ENCODE measurements around the gene GRB10. TPM values are rescaled to one million over a fixed set of nuclear protein-coding genes. Genes with fewer than 3 reads are reported as not detected.
"Not testable (repeated sequence)": the region's sequence is repeated elsewhere in the genome, so short reads cannot be mapped to it uniquely, and the experiment has no call there.

Gene GRB10
- total RNA-seq, 4 donors from 2014 or later = 40.4 to 88.6 (median 61.1) TPM

GRCh38 chr7:50775836-50776235, 6.9 kb downstream of the GRB10 start:
- in situ Hi-C loops (cut with MboI; ENCODE audit: low sequenced_read_pairs in 4 of 4) (loop anchor here in 3 of 4 donors (25.0 kb wide), 2 partner anchors 286 to 314 kb away; partner anchors contain the start of gene FIGNL1 (in 2 of the 3)), intact Hi-C loops (cut with DNase I; ENCODE audit: low total_unique reads) (no loop called here)
- H3K4me1 ChIP-seq = peaks cover 34 to 46% of the 10 kb centered on the region in 2 donors
- H3K27ac ChIP-seq = no peak overlapping the region
- H3K9me3 ChIP-seq = no peaks in the 10 kb centered on the region
- TF ChIP-seq CTCF (IDR thresholded peaks at IDR 0.05 in 4 of 5, conservative IDR thresholded peaks at IDR 0.05 in 1 of 5) (no peak), POLR2A (IDR thresholded peaks at IDR 0.05) (no peak)
- no peaks in the 10 kb centered on the region for H3K36me3 ChIP-seq
- no peak for ATAC-seq
- DNase-seq = no peak
- H3K4me3 ChIP-seq = no peak overlapping the region
- H3K27me3 ChIP-seq = no peaks in the 10 kb centered on the region

- TF ChIP-seq CTCF (IDR thresholded peaks at IDR 0.05 in 4 of 5, conservative IDR thresholded peaks at IDR 0.05 in 1 of 5) (no peak), POLR2A (IDR thresholded peaks at IDR 0.05) (no peak)
- Histone ChIP-seq H3K4me1 (peaks cover 34 to 46% of the 10 kb centered on the region in 2 donors), H3K27me3 (no peaks in the 10 kb centered on the region), H3K4me3 (no peak overlapping the region), H3K36me3 (no peaks in the 10 kb centered on the region), H3K27ac (no peak overlapping the region), H3K9me3 (no peaks in the 10 kb centered on the region)
- DNase-seq (no peak), ATAC-seq (no peak)
- in situ Hi-C loops (cut with MboI; ENCODE audit: low sequenced_read_pairs in 4 of 4) (loop anchor here in 3 of 4 donors (25.0 kb wide), 2 partner anchors 287 to 313 kb away; partner anchors contain the start of gene FIGNL1 (in 2 of the 3)), intact Hi-C loops (cut with DNase I; ENCODE audit: low total_unique reads) (no loop called here)
Observed at GRCh38 chr7:50775231-50775630, 7.5 kb downstream of the GRB10 start.

DNA sequence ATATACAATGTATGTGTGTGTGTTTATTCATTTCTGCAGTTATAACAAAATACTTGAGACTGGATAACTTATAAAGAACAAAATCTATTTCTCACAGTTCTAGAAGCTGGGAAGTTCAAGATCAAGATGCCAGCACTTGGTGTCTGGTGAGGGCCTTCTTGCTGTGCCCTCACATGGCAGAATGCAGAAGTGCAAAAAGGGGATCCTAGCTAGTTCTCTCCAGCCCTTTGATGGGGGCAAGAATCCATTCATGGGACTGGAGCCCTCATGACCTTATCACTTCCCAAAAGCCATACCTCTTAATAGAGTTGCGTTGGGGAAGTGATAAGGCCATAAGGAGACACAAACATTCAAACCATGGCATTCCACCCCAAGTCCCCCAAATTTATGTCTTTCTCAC, 8.4 kb downstream of the GRB10 start:
- Histone ChIP-seq H3K27me3 (no peaks in the 10 kb centered on the region), H3K27ac (no peak overlapping the region), H3K4me3 (no peak overlapping the region), H3K36me3 (no peaks in the 10 kb centered on the region), H3K4me1 (peaks cover 38 to 48% of the 10 kb centered on the region in 2 donors), H3K9me3 (no peaks in the 10 kb centered on the region)
- no peak for ATAC-seq
- in situ Hi-C loops (cut with MboI; ENCODE audit: low sequenced_read_pairs in 4 of 4) (no loop called here), intact Hi-C loops (cut with DNase I; ENCODE audit: low total_unique reads) (no loop called here)
- no peak for DNase-seq
- TF ChIP-seq POLR2A (IDR thresholded peaks at IDR 0.05) (no peak), CTCF (IDR thresholded peaks at IDR 0.05 in 4 of 5, conservative IDR thresholded peaks at IDR 0.05 in 1 of 5) (no peak)

GRCh38 chr7:50773071-50773470, 9.6 kb downstream of the GRB10 start:
- H3K27ac ChIP-seq; H3K4me3 ChIP-seq; intact Hi-C loops (cut with DNase I; ENCODE audit: low total_unique reads); H3K36me3 ChIP-seq; ATAC-seq; H3K9me3 ChIP-seq; in situ Hi-C loops (cut with MboI; ENCODE audit: low sequenced_read_pairs in 4 of 4); DNase-seq; H3K27me3 ChIP-seq: not testable (repeated sequence)
- peaks cover 51 to 60% of the 10 kb centered on the region in 2 donors for H3K4me1 ChIP-seq

DNA sequence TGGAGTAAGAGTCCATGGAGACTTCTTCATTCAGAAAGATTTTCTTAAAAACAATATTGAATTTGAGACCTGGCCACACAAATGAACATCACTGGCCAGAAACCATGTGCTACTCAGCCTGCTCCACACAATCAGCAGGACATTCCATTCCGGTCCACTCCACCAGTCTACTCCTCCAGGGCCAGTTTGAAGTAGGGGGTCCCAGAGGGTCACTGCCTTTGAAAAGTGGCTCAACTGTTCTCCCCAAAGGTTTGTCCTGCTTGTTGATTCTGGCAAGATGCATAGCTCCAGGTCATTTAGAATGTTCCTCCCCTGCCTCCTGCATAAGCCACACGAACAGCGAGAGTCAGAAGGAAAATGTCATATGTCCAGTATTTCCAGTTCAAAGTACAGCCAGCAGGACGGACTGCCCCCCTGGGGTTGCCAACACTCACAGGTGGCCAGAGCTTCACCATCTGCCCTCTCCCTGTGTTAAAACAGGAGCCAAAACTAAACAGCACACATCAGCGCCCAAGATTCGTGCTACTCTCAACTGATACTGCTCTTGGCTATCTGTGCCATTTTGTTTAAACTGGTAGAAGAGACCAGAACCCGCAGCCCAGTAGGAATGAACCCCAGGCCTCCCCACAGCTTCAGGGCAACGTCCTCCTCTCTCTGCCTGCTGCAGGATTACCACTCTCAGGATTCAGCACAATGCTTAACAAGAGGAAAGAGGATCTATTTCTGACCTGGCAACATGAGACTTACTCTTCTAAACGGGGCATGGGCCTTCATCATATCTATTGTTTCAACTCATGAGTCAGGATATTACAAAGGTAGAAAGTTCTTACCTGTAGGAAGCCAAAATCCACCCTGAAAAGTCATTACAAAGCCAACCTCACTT, 11.3 kb downstream of the GRB10 start:
- in situ Hi-C loops (cut with MboI; ENCODE audit: low sequenced_read_pairs in 4 of 4) = no loop called here
- intact Hi-C loops (cut with DNase I; ENCODE audit: low total_unique reads) = no loop called here
- DNase-seq = peak in 1 of 2 donors; percentile 42
- ATAC-seq = peak; percentile 67 to 76
- Histone ChIP-seq H3K36me3 (no peaks in the 10 kb centered on the region), H3K4me3 (no peak overlapping the region), H3K4me1 (peaks cover 65 to 76% of the 10 kb centered on the region in 2 donors), H3K9me3 (no peaks in the 10 kb centered on the region), H3K27me3 (no peaks in the 10 kb centered on the region), H3K27ac (peak overlapping the region; percentile 57 to 66 (median 62))
- TF ChIP-seq CTCF (IDR thresholded peaks at IDR 0.05 in 4 of 5, conservative IDR thresholded peaks at IDR 0.05 in 1 of 5) (peak in 1 of 5 experiments; percentile 7), POLR2A (IDR thresholded peaks at IDR 0.05) (peak in 1 of 2 donors; percentile 16)
